ENCODE data around the gene MTO1. TPM values are rescaled to one million over a fixed set of nuclear protein-coding genes. Genes with fewer than 3 reads are reported as not detected.
A peak's percentile ranks its signal among the peaks of the same experiment; 100 is the strongest.

Gene MTO1
- total RNA-seq, 2 donors from 2014 or later = 21.5 to 26.7 TPM

DNA sequence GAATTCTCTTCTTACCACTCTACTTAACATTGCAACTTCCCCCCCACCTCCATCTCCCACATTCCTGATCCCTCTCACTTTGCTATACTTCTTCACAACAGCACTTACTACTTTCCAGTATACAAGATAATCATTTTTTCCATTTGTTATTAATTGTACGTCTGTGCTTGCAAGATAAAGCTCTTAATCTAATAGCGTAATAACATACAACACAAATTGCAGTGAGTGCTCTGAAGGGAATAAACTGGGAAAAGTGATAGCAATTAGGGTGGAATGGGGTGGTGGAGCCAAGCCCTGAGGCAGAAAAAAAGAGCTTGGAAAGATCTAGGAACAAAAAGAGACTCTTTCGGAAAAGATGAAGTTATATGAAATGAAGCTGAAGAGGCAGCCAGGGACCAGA lies 18.0 kb upstream of the MTO1 start:
- DNase-seq = no peak
- 98 to 100% methylated on average over 1 to 3 of the region's 3 CpGs for whole genome bisulfite sequencing, 2 experiments (ENCODE audit: insufficient coverage in 1 of 2, insufficient read length in 1 of 2)
- Histone ChIP-seq H3K27me3 (ENCODE audit: control insufficient read depth, insufficient read depth, low read length, poor library complexity, severe bottlenecking) (no peaks in the 10 kb centered on the region), H3K4me3 (ENCODE audit: low read length) (no peak overlapping the region), H3K4me1 (ENCODE audit: control insufficient read depth, insufficient read depth, low read length) (no peaks in the 10 kb centered on the region), H3K27ac (ENCODE audit: low read depth, low read length) (no peak overlapping the region), H3K36me3 (ENCODE audit: control insufficient read depth, insufficient read depth, low read length) (no peaks in the 10 kb centered on the region), H3K9me3 (ENCODE audit: control insufficient read depth, low read length) (no peaks in the 10 kb centered on the region), H3K9ac (ENCODE audit: extremely low read depth, low read length, poor library complexity, severe bottlenecking) (no peak overlapping the region)
- H3K36me3 Mint-ChIP-seq (ENCODE audit: low read depth) = peaks cover 8% of the 10 kb centered on the region
- H3K27ac Mint-ChIP-seq = no peak overlapping the region
- no peaks in the 10 kb centered on the region for H3K9me3 Mint-ChIP-seq
- H3K4me1 Mint-ChIP-seq = no peaks in the 10 kb centered on the region
- TF ChIP-seq, protein P1, sequence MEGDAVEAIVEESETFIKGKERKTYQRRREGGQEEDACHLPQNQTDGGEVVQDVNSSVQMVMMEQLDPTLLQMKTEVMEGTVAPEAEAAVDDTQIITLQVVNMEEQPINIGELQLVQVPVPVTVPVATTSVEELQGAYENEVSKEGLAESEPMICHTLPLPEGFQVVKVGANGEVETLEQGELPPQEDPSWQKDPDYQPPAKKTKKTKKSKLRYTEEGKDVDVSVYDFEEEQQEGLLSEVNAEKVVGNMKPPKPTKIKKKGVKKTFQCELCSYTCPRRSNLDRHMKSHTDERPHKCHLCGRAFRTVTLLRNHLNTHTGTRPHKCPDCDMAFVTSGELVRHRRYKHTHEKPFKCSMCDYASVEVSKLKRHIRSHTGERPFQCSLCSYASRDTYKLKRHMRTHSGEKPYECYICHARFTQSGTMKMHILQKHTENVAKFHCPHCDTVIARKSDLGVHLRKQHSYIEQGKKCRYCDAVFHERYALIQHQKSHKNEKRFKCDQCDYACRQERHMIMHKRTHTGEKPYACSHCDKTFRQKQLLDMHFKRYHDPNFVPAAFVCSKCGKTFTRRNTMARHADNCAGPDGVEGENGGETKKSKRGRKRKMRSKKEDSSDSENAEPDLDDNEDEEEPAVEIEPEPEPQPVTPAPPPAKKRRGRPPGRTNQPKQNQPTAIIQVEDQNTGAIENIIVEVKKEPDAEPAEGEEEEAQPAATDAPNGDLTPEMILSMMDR (conservative IDR thresholded peaks at IDR 0.05) = no peak
- H3K27me3 Mint-ChIP-seq (ENCODE audit: insufficient read depth) = no peaks in the 10 kb centered on the region
- no peak overlapping the region for H3K4me3 Mint-ChIP-seq

DNA sequence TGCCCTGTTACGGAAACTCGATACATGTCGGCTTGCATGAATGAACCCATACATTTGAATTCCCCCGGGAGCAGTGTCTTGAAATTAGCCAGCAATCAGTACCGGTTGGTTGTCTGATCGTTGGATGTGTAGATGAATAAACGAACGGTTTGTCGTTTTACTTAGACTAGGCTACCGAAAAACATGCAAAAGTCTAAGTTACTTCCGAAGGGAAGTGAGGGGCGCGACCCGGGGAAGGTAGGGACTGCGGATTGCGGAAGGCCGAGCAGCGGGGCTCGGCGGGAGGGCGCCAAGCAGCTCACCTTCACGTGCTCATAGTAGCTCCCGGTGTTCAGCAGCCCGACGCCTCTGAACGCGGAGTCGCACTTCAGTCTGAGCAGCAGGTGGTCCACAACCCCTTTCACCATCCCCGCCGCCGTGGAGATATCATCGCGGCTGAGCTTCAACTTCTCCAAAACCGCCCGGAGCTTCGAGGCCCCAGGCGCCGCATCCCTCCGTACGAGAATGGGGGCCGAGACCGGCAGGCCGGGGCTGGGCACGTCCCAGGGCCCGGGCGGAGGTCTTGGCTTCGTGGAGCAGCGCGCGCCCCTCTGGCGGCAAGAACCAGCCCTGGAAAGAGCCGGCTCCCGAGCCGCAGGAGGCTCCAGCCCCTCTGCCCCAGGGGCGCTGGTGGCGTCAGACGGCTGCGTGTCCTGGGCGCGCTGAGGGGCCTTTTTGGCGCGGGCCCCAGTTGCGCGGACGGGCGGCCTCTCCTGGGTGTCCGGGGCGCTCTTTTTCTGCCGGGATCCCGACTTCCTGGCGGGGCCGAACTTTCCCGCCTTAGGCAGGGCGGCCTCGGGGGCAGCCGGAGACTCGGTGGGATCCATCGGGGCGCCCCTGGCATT lies 10.1 kb upstream of the MTO1 start:
- H3K27me3 Mint-ChIP-seq (ENCODE audit: insufficient read depth) = peaks cover 25% of the 10 kb centered on the region
- H3K9me3 Mint-ChIP-seq = peaks cover 3% of the 10 kb centered on the region
- Histone ChIP-seq H3K27ac (ENCODE audit: low read depth, low read length) (no peak overlapping the region), H3K9ac (ENCODE audit: extremely low read depth, low read length, poor library complexity, severe bottlenecking) (no peak overlapping the region), H3K9me3 (ENCODE audit: control insufficient read depth, low read length) (no peaks in the 10 kb centered on the region), H3K4me3 (ENCODE audit: low read length) (no peak overlapping the region), H3K27me3 (ENCODE audit: control insufficient read depth, insufficient read depth, low read length, poor library complexity, severe bottlenecking) (peaks cover 21% of the 10 kb centered on the region), H3K4me1 (ENCODE audit: control insufficient read depth, insufficient read depth, low read length) (no peaks in the 10 kb centered on the region), H3K36me3 (ENCODE audit: control insufficient read depth, insufficient read depth, low read length) (no peaks in the 10 kb centered on the region)
- H3K4me3 Mint-ChIP-seq = peak overlapping the region; percentile 52
- peak; percentile 63 for DNase-seq
- H3K36me3 Mint-ChIP-seq (ENCODE audit: low read depth) = no peaks in the 10 kb centered on the region
- no peaks in the 10 kb centered on the region for H3K4me1 Mint-ChIP-seq
- no peak overlapping the region for H3K27ac Mint-ChIP-seq
- TF ChIP-seq, protein P1 (conservative IDR thresholded peaks at IDR 0.05) = peak; percentile 20
- 24 to 27% methylated on average over 38 to 79 of the region's 79 CpGs for WGBS, 2 experiments (ENCODE audit: insufficient coverage in 1 of 2, insufficient read length in 1 of 2)

DNA sequence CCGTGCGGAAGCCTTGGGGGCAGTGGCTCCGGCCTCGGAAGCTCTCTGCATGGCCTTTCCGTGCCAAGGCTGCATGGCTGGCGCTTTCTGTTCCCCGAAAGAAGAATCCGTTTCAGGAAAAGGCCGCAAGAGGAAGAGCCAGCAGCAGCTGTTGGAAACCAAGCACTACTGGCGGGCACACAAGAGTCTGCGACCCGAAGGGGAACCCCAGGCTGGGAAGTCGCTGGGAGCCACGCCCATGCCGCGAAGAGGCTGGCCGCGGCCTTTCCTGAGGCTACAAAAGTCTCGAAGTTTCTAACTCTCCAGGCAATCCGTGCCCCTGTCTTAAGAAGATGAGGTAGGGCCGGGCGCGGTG lies 9.5 kb upstream of the MTO1 start, which contains the start of gene CGAS:
Gene CGAS, minus strand, starts transcription at position 191 of the 355 bp plus-strand sequence. Its CDS starts 116 bp downstream, at position 75.
- Histone ChIP-seq H3K36me3 (ENCODE audit: control insufficient read depth, insufficient read depth, low read length) (no peaks in the 10 kb centered on the region), H3K9me3 (ENCODE audit: control insufficient read depth, low read length) (no peaks in the 10 kb centered on the region), H3K9ac (ENCODE audit: extremely low read depth, low read length, poor library complexity, severe bottlenecking) (no peak within 1 kb of the TSS), H3K4me1 (ENCODE audit: control insufficient read depth, insufficient read depth, low read length) (no peaks in the 10 kb centered on the region), H3K27me3 (ENCODE audit: control insufficient read depth, insufficient read depth, low read length, poor library complexity, severe bottlenecking) (peaks cover 21% of the 10 kb centered on the region), H3K27ac (ENCODE audit: low read depth, low read length) (no peak within 1 kb of the TSS), H3K4me3 (ENCODE audit: low read length) (no peak within 1 kb of the TSS)
- H3K4me1 Mint-ChIP-seq = no peaks in the 10 kb centered on the region
- TF ChIP-seq, protein P1 (conservative IDR thresholded peaks at IDR 0.05) = no peak
- no peak within 1 kb of the TSS for H3K27ac Mint-ChIP-seq
- no peak for DNase-seq
- no peaks in the 10 kb centered on the region for H3K36me3 Mint-ChIP-seq (ENCODE audit: low read depth)
- peak within 1 kb of the TSS; percentile 52 for H3K4me3 Mint-ChIP-seq
- WGBS, 2 experiments (ENCODE audit: insufficient coverage in 1 of 2, insufficient read length in 1 of 2) = 45% methylated on average over 19 to 23 of the region's 23 CpGs
- peaks cover 3% of the 10 kb centered on the region for H3K9me3 Mint-ChIP-seq
- peaks cover 25% of the 10 kb centered on the region for H3K27me3 Mint-ChIP-seq (ENCODE audit: insufficient read depth)
